CD14-positive monocyte (primary cell): ENCODE measurements around the gene CENPX. TPM values are rescaled to one million over a fixed set of nuclear protein-coding genes. Genes with fewer than 3 reads are reported as not detected.

Experiments
- DNase-seq, 3 donors: peaks; one replicate each; pipeline ENCODE4 v3.0.0-alpha.2; 2011 to 2022
- H2AFZ ChIP-seq: 2 replicates; pipeline ENCODE4 v1.6.0; 2012; ENCODE audit warnings: mild to moderate bottlenecking, low read depth, low read length, inconsistent platforms; ENCODE audit not compliant: insufficient read depth, poor library complexity, severe bottlenecking
- H3K27ac ChIP-seq, 2 donors: 1 replicate in 1 of 2; 2 replicates in 1 of 2; pipeline ENCODE4 v1.5.1; 2012 to 2013; ENCODE audit warnings: low read length in 2 of 2, control low read depth in 1 of 2, inconsistent platforms in 1 of 2, low read depth in 1 of 2, mild to moderate bottlenecking in 1 of 2
- H3K27me3 ChIP-seq, 2 donors: one replicate each; pipeline versions ENCODE4 v1.6.0 to v1.6.1; 2011 to 2013; ENCODE audit warnings: low read length in 2 of 2; ENCODE audit not compliant: control insufficient read depth in 2 of 2, insufficient read depth in 2 of 2
- H3K36me3 ChIP-seq, 2 donors: replicated peaks in 1 of 2; 1 replicate in 1 of 2; 2 replicates in 1 of 2; pipeline versions ENCODE4 v1.5.1 to v1.6.1; 2012 to 2013; ENCODE audit warnings: low read length in 2 of 2, control low read depth in 1 of 2, inconsistent platforms in 1 of 2, mild to moderate bottlenecking in 1 of 2; ENCODE audit not compliant: insufficient read depth in 2 of 2, control insufficient read depth in 1 of 2
- H3K4me1 ChIP-seq, 2 donors: 1 replicate in 1 of 2; 2 replicates in 1 of 2; pipeline versions ENCODE4 v1.5.1 to v1.6.1; 2012 to 2013; ENCODE audit warnings: low read length in 2 of 2, control low read depth in 1 of 2, inconsistent platforms in 1 of 2, mild to moderate bottlenecking in 1 of 2, moderate library complexity in 1 of 2; ENCODE audit not compliant: insufficient read depth in 2 of 2, control insufficient read depth in 1 of 2
- H3K4me2 ChIP-seq: replicated peaks from 2 replicates; pipeline ENCODE3; 2012; ENCODE audit warnings: low read length, moderate library complexity, mild to moderate bottlenecking; ENCODE audit not compliant: poor library complexity, severe bottlenecking; ENCODE audit errors: extremely low read depth
- H3K4me3 ChIP-seq, 3 experiments: fragments of 200-600 bp in 1 of 3; sonication (generic) in 1 of 3; replicated peaks in 1 of 3; 1 replicate in 2 of 3; 2 replicates in 1 of 3; pipeline ENCODE4 v1.5.1; 2011 to 2013; ENCODE audit warnings: low read length in 3 of 3, mild to moderate bottlenecking in 3 of 3, control low read depth in 2 of 3, low read depth in 2 of 3, inconsistent platforms in 1 of 3, moderate library complexity in 1 of 3
- H3K79me2 ChIP-seq: 2 replicates; pipeline ENCODE4 v1.6.0; 2012; ENCODE audit warnings: mild to moderate bottlenecking, control low read depth, inconsistent platforms, low read length, moderate library complexity; ENCODE audit not compliant: insufficient read depth
- H3K9ac ChIP-seq: 2 replicates; pipeline ENCODE4 v1.6.0; 2017; ENCODE audit warnings: low read length, mild to moderate bottlenecking; ENCODE audit not compliant: insufficient read depth, poor library complexity, severe bottlenecking
- H3K9me3 ChIP-seq, 2 donors: replicated peaks in 1 of 2; 1 replicate in 1 of 2; 2 replicates in 1 of 2; pipeline versions ENCODE4 v1.5.1 to v1.6.1; 2012 to 2013; ENCODE audit warnings: low read length in 2 of 2, control low read depth in 1 of 2; ENCODE audit not compliant: control insufficient read depth in 1 of 2, insufficient read depth in 1 of 2
- H4K20me1 ChIP-seq: 2 replicates; pipeline ENCODE4 v1.6.0; 2012; ENCODE audit warnings: mild to moderate bottlenecking, low read length, control low read depth, moderate library complexity; ENCODE audit not compliant: insufficient read depth
- H3K27ac Mint-ChIP-seq, 7 donors: one replicate each; pipeline ENCODE4 v1.8.0; 2020; ENCODE audit warnings: mild to moderate bottlenecking in 7 of 7, mixed read lengths in 7 of 7, moderate library complexity in 6 of 7, inconsistent platforms in 2 of 7
- H3K27me3 Mint-ChIP-seq, 3 donors: one replicate each; pipeline ENCODE4 v1.8.0; 2021 to 2022; ENCODE audit warnings: low read depth in 3 of 3, mild to moderate bottlenecking in 3 of 3, mixed read lengths in 3 of 3, moderate library complexity in 3 of 3, inconsistent platforms in 1 of 3
- H3K36me3 Mint-ChIP-seq, 2 donors: one replicate each; pipeline ENCODE4 v1.8.0; 2020; ENCODE audit warnings: mixed read lengths in 2 of 2, inconsistent platforms in 1 of 2, mild to moderate bottlenecking in 1 of 2
- H3K4me1 Mint-ChIP-seq: one replicate; pipeline ENCODE4 v1.8.0; 2020; ENCODE audit warnings: mild to moderate bottlenecking, mixed read lengths
- H3K4me3 Mint-ChIP-seq, 2 donors: one replicate each; pipeline ENCODE4 v1.8.0; 2020; ENCODE audit warnings: mild to moderate bottlenecking in 2 of 2, mixed read lengths in 2 of 2, moderate library complexity in 1 of 2
- H3K9me3 Mint-ChIP-seq, 7 donors: one replicate each; pipeline ENCODE4 v1.8.0; 2020 to 2022; ENCODE audit warnings: mixed read lengths in 7 of 7, mild to moderate bottlenecking in 6 of 7, moderate library complexity in 6 of 7, inconsistent platforms in 2 of 7
- WGBS: methylation state at CpG from one replicate; pipeline ENCODE4 v1.1.5; 2013; ENCODE audit warnings: missing lambda C conversion rate; ENCODE audit not compliant: insufficient coverage; 5-methylcytosine and 5-hydroxymethylcytosine counted together
- intact Hi-C, 2 donors: fragments of 100-400 bp; cut with micrococcal nuclease; formaldehyde crosslinking; loops; one replicate each; pipeline versions ENCODE4 v1.15.0 to v1.15.1; 2023
- polyA plus RNA-seq, 3 donors: library from polyadenylated mRNA; depleted of rRNA in 1 of 3; unstranded in 2 of 3; stranded (reverse) in 1 of 3; fragments of 300-500 nt in 2 of 3; fragments of >200 nt in 1 of 3; fragmentation: Illumina TruSeq in 2 of 3; gene quantifications; 1 replicate in 2 of 3; 2 replicates in 1 of 3; pipeline ENCODE4 v1.2.3, GENCODE V29; 2012 to 2021
- TF ChIP-seq, protein P1 (sequence below): fragments of 200-600 bp; IDR thresholded peaks from one replicate; pipeline ENCODE4 v1.8.0; 2022; ENCODE audit warnings: antibody characterized with exemption, mild to moderate bottlenecking

The CENPX gene
- polyA plus RNA-seq, 3 donors: 47.7 to 57.0 (median 55.9) TPM

DNA sequence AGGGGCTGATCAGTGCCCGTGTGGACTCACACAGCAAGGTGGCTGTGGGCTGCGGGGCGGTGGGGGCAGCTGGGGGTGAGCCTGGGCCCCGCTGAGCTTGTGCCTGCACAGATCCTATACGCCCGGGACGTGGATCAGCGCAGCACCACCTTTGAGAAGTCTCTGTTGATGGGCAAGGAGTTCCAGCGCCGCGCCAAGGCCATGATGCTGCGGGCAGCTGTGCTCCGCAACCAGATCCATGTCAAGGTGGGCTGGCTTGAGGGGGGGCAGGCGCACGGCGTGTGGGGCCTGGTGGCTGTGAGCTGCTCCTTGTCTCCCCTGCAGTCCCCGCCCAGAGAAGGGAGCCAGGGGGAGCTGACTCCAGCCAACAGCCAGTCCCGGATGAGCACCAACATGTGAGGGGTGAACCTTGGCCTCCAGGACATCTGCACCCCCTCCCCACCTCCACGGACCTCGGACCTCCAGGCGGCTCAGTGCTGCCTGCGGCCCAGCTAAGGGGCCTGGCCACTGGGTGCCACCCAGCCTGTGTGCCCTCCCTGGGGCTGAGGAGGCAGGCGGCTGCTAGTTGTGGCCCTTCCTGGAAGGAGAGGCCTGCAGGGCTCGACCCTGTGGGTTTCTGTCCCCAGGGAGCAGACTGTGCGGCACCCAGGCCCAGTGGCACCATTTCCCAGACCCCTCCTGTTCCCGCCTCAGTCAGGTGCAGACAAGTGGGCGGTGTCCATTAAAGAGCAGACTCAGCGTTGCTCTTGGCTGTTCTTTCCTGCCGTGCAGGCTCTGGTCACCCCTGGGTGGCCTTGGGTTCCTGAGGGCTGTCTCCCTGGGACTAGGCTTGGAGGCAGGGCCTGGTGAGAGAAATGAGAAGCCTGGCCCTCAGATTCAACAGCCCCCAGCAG, 34.3 kb upstream of the CENPX start:
- Histone ChIP-seq H3K9ac (no peak overlapping the region), H2AFZ (no peak overlapping the region), H3K27ac (no peak overlapping the region), H3K4me1 (peaks cover 12 to 16% of the 10 kb centered on the region in 2 donors), H4K20me1 (peaks cover 27% of the 10 kb centered on the region), H3K36me3 (peaks cover 82 to 84% of the 10 kb centered on the region in 2 donors), H3K9me3 (no peaks in the 10 kb centered on the region), H3K79me2 (peaks cover 21% of the 10 kb centered on the region), H3K27me3 (no peaks in the 10 kb centered on the region), H3K4me2 (no peak overlapping the region), H3K4me3 (no peak overlapping the region)
- H3K36me3 Mint-ChIP-seq: peaks cover 33 to 78% of the 10 kb centered on the region in 2 donors
- no peaks in the 10 kb centered on the region for H3K9me3 Mint-ChIP-seq
- WGBS: 94% methylated on average over 28 of the region's 29 CpGs
- DNase-seq: no peak
- H3K27me3 Mint-ChIP-seq: no peaks in the 10 kb centered on the region
- TF ChIP-seq, protein P1, sequence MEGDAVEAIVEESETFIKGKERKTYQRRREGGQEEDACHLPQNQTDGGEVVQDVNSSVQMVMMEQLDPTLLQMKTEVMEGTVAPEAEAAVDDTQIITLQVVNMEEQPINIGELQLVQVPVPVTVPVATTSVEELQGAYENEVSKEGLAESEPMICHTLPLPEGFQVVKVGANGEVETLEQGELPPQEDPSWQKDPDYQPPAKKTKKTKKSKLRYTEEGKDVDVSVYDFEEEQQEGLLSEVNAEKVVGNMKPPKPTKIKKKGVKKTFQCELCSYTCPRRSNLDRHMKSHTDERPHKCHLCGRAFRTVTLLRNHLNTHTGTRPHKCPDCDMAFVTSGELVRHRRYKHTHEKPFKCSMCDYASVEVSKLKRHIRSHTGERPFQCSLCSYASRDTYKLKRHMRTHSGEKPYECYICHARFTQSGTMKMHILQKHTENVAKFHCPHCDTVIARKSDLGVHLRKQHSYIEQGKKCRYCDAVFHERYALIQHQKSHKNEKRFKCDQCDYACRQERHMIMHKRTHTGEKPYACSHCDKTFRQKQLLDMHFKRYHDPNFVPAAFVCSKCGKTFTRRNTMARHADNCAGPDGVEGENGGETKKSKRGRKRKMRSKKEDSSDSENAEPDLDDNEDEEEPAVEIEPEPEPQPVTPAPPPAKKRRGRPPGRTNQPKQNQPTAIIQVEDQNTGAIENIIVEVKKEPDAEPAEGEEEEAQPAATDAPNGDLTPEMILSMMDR: no peak
- H3K4me3 Mint-ChIP-seq: no peak overlapping the region
- peaks cover 9% of the 10 kb centered on the region for H3K4me1 Mint-ChIP-seq
- peak overlapping the region in 1 of 7 donors; percentile 22 for H3K27ac Mint-ChIP-seq
- intact Hi-C loops: no loop called here

DNA sequence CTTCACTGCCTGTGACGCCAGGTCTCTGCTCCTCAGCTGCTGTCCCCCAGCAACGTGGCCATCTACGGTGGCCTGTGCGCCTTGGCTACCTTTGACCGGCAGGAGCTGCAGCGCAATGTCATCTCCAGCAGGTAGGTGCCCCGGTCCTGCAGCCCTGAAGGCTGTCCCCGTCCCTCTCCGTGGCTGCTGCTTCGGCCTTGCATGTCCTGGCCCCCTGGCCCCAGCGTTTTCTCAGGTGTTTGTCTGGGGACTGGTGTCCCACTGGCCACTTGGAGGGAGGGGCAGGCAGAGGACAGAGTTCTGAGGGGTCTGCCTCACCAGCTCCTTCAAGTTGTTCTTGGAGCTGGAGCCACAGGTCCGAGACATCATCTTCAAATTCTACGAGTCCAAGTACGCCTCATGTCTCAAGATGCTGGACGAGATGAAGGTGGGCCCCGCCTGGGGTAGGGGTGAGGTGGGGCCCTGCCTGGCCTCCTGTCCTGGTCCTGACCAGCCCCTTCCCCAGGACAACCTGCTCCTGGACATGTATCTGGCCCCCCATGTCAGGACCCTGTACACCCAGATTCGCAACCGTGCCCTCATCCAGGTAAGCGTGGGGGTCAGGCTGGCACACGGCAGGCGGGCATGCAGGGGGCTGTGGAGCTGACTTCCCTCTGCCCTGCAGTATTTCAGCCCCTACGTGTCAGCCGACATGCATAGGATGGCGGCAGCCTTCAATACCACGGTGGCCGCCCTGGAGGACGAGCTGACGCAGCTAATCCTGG, 33.5 kb upstream of the CENPX start:
- H3K4me2 ChIP-seq: no peak overlapping the region
- Mint-ChIP-seq H3K36me3 (peaks cover 31 to 73% of the 10 kb centered on the region in 2 donors), H3K27ac (no peak overlapping the region), H3K4me1 (peaks cover 9% of the 10 kb centered on the region), H3K4me3 (no peak overlapping the region), H3K27me3 (no peaks in the 10 kb centered on the region), H3K9me3 (no peaks in the 10 kb centered on the region)
- no peak overlapping the region for H2AFZ ChIP-seq
- DNase-seq: no peak
- no peaks in the 10 kb centered on the region for H3K27me3 ChIP-seq
- no peak overlapping the region for H3K4me3 ChIP-seq
- intact Hi-C loops: no loop called here
- H3K9ac ChIP-seq: no peak overlapping the region
- peaks cover 76 to 79% of the 10 kb centered on the region in 2 donors for H3K36me3 ChIP-seq
- 93% methylated on average over 25 of the region's 28 CpGs for WGBS
- peaks cover 21% of the 10 kb centered on the region for H3K79me2 ChIP-seq
- H3K9me3 ChIP-seq: no peaks in the 10 kb centered on the region
- no peak overlapping the region for H3K27ac ChIP-seq
- peaks cover 12 to 17% of the 10 kb centered on the region in 2 donors for H3K4me1 ChIP-seq
- peaks cover 27% of the 10 kb centered on the region for H4K20me1 ChIP-seq
- TF ChIP-seq, protein P1: no peak
